GM12891 (cell line): ENCODE results near the gene HOXB5.
A peak's percentile ranks its signal among the peaks of the same experiment; 100 is the strongest.

Source experiments
- DNase-seq: peaks from one replicate; pipeline ENCODE4 v3.0.0; 2011; ENCODE audit warnings: low spot score; ENCODE audit not compliant: insufficient read length
- FAIRE-seq: peaks from 2 replicates; lab custom pipeline; 2011; peaks lifted over from hg19 to GRCh38; lab: Jason Lieb, UNC
- PAX5 ChIP-seq: IDR thresholded peaks from 2 replicates; pipeline ENCODE4 v1.6.1; 2011; ENCODE audit warnings: low read length, moderate library complexity, mild to moderate bottlenecking; ENCODE audit not compliant: insufficient read depth, severe bottlenecking
- POLR2A ChIP-seq: IDR thresholded peaks from 2 replicates; pipeline ENCODE4 v1.6.1; 2011; ENCODE audit warnings: low read depth, low read length, control low read depth
- POLR2AphosphoS5 ChIP-seq: IDR thresholded peaks from 2 replicates; pipeline ENCODE4 v1.6.1; 2011; ENCODE audit warnings: low read depth, low read length, control low read depth
- POU2F2 ChIP-seq: IDR thresholded peaks from 2 replicates; pipeline ENCODE4 v1.6.1; 2011; ENCODE audit warnings: low read depth, mild to moderate bottlenecking, control low read depth, low read length, moderate library complexity
- SPI1 ChIP-seq: IDR thresholded peaks from 2 replicates; pipeline ENCODE4 v1.6.1; 2011; ENCODE audit warnings: low read depth, low read length, control low read depth
- TAF1 ChIP-seq: IDR thresholded peaks from 2 replicates; pipeline ENCODE4 v1.6.1; 2011; ENCODE audit warnings: low read depth, low read length, control low read depth

The HOXB5 gene

GRCh38 chr17:48628649-48629410, 35.3 kb upstream of the HOXB5 start:
- no peak for DNase-seq
- TF ChIP-seq POLR2AphosphoS5 = no peak
- TF ChIP-seq POLR2A = no peak
- TF ChIP-seq POU2F2 = no peak
- no peak for TF ChIP-seq TAF1
- TF ChIP-seq SPI1 = no peak
- TF ChIP-seq PAX5 = no peak
- no peak for FAIRE-seq

- DNase-seq (no peak), FAIRE-seq (no peak)
- no peak for TF ChIP-seq TAF1
- no peak for TF ChIP-seq POLR2AphosphoS5
- no peak for TF ChIP-seq PAX5
- TF ChIP-seq SPI1 = no peak
- TF ChIP-seq POU2F2 = no peak
- TF ChIP-seq POLR2A = no peak
Measured at GRCh38 chr17:48627623-48628521, 34.3 kb upstream of the HOXB5 start.

GRCh38 chr17:48627118-48627597, 33.6 kb upstream of the HOXB5 start:
- DNase-seq (no peak), FAIRE-seq (no peak)
- no peak for TF ChIP-seq TAF1
- TF ChIP-seq POLR2A = no peak
- no peak for TF ChIP-seq POLR2AphosphoS5
- no peak for TF ChIP-seq POU2F2
- TF ChIP-seq PAX5 = no peak
- TF ChIP-seq SPI1 = no peak

- no peak for DNase-seq
- TF ChIP-seq POLR2A (no peak), SPI1 (no peak), TAF1 (no peak), POU2F2 (no peak), POLR2AphosphoS5 (no peak)
- FAIRE-seq = no peak
Measured at GRCh38 chr17:48626245-48627117, 32.9 kb upstream of the HOXB5 start, which contains the start of gene HOXB9. Gene HOXB9, minus strand, starts transcription at chr17:48626358. Its CDS starts 89 bp downstream, at chr17:48626269.

DNA sequence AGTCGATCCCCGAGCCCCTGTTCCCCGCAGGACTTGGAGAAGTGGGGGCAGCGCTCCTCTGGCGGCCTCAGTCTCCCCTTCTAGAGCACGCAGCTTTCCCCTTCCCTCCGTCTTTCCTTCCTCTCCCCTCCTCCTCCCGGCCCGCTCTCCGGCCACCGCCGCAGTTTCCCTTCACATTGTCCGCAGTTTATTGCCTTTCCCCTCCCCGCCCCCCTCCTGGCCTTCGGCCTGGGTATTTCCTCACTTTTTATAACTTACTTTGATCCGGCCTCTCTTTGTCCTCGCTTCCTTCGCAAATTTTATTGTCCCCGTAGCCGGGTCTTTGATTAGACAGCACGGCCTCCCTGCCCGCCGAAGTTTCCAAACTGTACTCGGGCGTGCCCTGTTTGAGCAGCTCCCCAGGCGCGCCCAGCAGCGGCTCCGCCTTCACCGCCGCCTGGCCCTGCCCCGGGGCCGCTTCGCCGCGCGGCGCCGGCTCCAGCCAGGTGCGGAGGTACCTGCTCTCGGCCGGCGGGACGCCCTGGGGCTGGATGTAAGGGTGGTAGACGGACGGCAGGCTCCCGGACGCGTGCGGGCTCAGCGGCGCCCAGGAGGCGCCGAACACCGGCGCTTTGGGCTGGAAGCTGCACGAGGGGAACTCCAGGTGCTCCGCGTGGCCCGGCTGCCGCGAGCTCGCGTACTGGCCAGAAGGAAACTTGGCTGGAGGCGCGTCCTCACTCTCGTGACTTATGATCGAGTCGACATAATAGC, 32.1 kb upstream of the HOXB5 start:
- FAIRE-seq (peak; percentile 9), DNase-seq (no peak)
- no peak for TF ChIP-seq PAX5
- TF ChIP-seq TAF1 = no peak
- TF ChIP-seq POU2F2 = no peak
- no peak for TF ChIP-seq SPI1
- TF ChIP-seq POLR2AphosphoS5 = no peak
- no peak for TF ChIP-seq POLR2A

DNA sequence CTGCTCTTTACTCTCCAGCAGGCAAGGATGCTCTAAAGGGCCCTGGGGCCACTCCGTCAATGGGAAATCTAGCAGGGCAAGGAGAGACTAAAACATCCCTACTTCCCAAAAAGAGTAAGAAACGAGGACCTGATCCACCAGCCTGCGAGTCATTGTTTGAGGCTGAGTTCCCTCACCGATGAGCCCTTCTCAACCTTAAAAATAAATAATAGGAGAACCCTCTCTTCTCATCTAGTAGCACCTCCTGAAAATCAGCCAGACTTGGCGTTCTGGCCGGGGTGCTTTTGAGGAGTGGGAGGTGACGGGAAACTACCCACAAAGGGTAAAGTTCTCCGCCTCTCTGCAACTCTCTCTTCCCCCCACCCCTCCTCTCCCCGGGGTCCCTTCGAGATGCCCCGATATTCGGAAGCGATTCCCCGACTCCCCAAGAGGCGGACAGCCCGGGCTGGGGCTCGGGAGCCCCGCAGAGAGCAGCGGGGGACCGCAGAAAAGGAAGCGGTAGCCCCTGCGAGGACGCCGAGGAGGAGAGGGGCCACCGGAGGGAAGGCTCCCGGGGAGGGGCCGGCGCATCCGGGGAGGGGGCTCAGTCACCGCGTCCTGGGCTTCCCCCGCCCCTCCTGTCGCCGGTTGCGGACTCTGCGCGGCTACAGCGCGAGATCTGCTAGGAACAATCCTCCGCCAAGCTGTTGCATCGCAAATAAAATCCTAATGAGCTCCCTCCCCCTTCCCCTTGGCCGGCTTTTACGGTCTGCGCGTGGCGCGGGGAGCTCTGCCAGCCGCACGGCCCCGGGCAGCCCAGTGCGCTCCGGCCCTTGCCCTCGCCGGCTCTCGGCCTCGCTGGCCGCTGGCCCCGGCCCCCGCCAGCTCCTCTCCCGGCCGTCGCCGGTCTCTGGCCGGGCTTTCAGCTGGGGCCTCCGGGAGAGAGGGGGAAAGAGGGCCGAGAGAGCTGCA, 31.2 kb upstream of the HOXB5 start:
- FAIRE-seq = no peak
- TF ChIP-seq SPI1 (no peak), POU2F2 (no peak), POLR2AphosphoS5 (no peak), PAX5 (no peak), POLR2A (no peak), TAF1 (no peak)
- no peak for DNase-seq

GRCh38 chr17:48624118-48624517, 30.5 kb upstream of the HOXB5 start:
- DNase-seq (no peak), FAIRE-seq (no peak)
- no peak for TF ChIP-seq POLR2AphosphoS5
- no peak for TF ChIP-seq PAX5
- TF ChIP-seq POU2F2 = no peak
